IMR-90 (cell line): Measurements from ENCODE around the gene VOPP1. TPM values are rescaled to one million over a fixed set of nuclear protein-coding genes. Genes with fewer than 3 reads are reported as not detected.

ENCODE experiments used
- ATAC-seq: fragments of 200-7000 bp; cut with Tn5 transposase; 2 replicates; pipeline ENCODE4 v1.9.1; 2020; ENCODE audit warnings: low read depth, mild to moderate bottlenecking, moderate library complexity
- BruUV-seq: library from RNA; stranded (reverse); fragments of 400-500 nt; replicated peaks from 2 replicates; lab custom pipeline; 2021; lab: Mats Ljungman, UMichigan
- CTCF ChIA-PET: fragments of 300-600 bp; formaldehyde crosslinking; extraction: SDS; loops from one replicate; lab custom pipeline; 2021; ENCODE audit warnings: antibody characterized with exemption; lab: Yijun Ruan, JAX
- POLR2A ChIA-PET: fragments of 300-600 bp; sonication (Branson Sonifier 250); formaldehyde crosslinking; loops from one replicate; lab custom pipeline; 2022; ENCODE audit warnings: antibody characterized with exemption; ENCODE audit not compliant: unreplicated experiment; lab: Charles Lee
- DNase-seq: peaks from one replicate; pipeline ENCODE4 v3.0.0; 2013
- H2AFZ ChIP-seq: replicated peaks from 2 replicates; pipeline ENCODE3; 2013; ENCODE audit warnings: low read length, mild to moderate bottlenecking; ENCODE audit not compliant: poor library complexity
- H2AK5ac ChIP-seq: 2 replicates; pipeline ENCODE4 v1.6.1; 2013; ENCODE audit warnings: low read depth, low read length, inconsistent platforms
- H2AK9ac ChIP-seq: replicated peaks from 2 replicates; pipeline ENCODE3; 2013; ENCODE audit warnings: mild to moderate bottlenecking, low read depth, low read length, moderate library complexity; ENCODE audit not compliant: poor library complexity
- H2BK120ac ChIP-seq: 2 replicates; pipeline ENCODE4 v1.6.1; 2013; ENCODE audit warnings: low read depth, low read length, inconsistent platforms
- H2BK15ac ChIP-seq: 3 replicates; pipeline ENCODE4 v1.6.1; 2013; ENCODE audit warnings: low read depth, low read length, inconsistent platforms
- H2BK20ac ChIP-seq: 2 replicates; pipeline ENCODE4 v1.6.1; 2013; ENCODE audit warnings: low read depth, mild to moderate bottlenecking, inconsistent platforms, low read length, moderate library complexity
- H2BK5ac ChIP-seq: 2 replicates; pipeline ENCODE4 v1.6.1; 2013; ENCODE audit warnings: mild to moderate bottlenecking, low read depth, low read length, inconsistent platforms; ENCODE audit not compliant: poor library complexity, severe bottlenecking
- H3K14ac ChIP-seq: replicated peaks from 2 replicates; pipeline ENCODE4 v1.6.1; 2013; ENCODE audit warnings: low read depth, low read length, inconsistent platforms
- H3K18ac ChIP-seq: 2 replicates; pipeline ENCODE4 v1.6.1; 2013; ENCODE audit warnings: low read depth, low read length, control low read depth
- H3K23ac ChIP-seq: 2 replicates; pipeline ENCODE4 v1.6.1; 2013; ENCODE audit warnings: low read depth, low read length, inconsistent platforms
- H3K27ac ChIP-seq: 2 replicates; pipeline ENCODE4 v1.5.1; 2013; ENCODE audit warnings: mild to moderate bottlenecking, control low read depth, low read length; ENCODE audit not compliant: insufficient read depth
- H3K27me3 ChIP-seq: 2 replicates; pipeline ENCODE4 v1.6.1; 2013; ENCODE audit warnings: low read length; ENCODE audit not compliant: control insufficient read depth, insufficient read depth
- H3K36me3 ChIP-seq: 2 replicates; pipeline ENCODE4 v1.6.1; 2013; ENCODE audit warnings: low read length, mixed read lengths; ENCODE audit not compliant: control insufficient read depth, insufficient read depth
- H3K4ac ChIP-seq: 2 replicates; pipeline ENCODE4 v1.6.1; 2013; ENCODE audit warnings: low read depth, low read length, inconsistent platforms
- H3K4me1 ChIP-seq: 2 replicates; pipeline ENCODE4 v1.6.1; 2013; ENCODE audit warnings: low read length, mixed read lengths; ENCODE audit not compliant: control insufficient read depth, insufficient read depth
- H3K4me2 ChIP-seq: 2 replicates; pipeline ENCODE4 v1.6.1; 2013; ENCODE audit warnings: low read depth, mild to moderate bottlenecking, control low read depth, low read length, moderate library complexity
- H3K4me3 ChIP-seq: 2 replicates; pipeline ENCODE4 v1.5.1; 2013; ENCODE audit warnings: low read depth, mild to moderate bottlenecking, control low read depth, low read length, moderate library complexity; ENCODE audit not compliant: insufficient read depth
- H3K56ac ChIP-seq: 2 replicates; pipeline ENCODE4 v1.6.1; 2013; ENCODE audit warnings: low read length, inconsistent platforms; ENCODE audit not compliant: insufficient read depth; ENCODE audit errors: extremely low read depth
- H3K79me1 ChIP-seq, 2 experiments: 2 replicates each; pipeline ENCODE4 v1.6.1; 2013; ENCODE audit warnings: low read length in 2 of 2, inconsistent platforms in 1 of 2, low read depth in 1 of 2
- H3K9ac ChIP-seq: 2 replicates; pipeline ENCODE4 v1.6.1; 2013; ENCODE audit warnings: low read depth, low read length, control low read depth
- H3K9me1 ChIP-seq: 2 replicates; pipeline ENCODE4 v1.6.1; 2013; ENCODE audit warnings: low read length, inconsistent platforms; ENCODE audit not compliant: insufficient read depth
- H3K9me3 ChIP-seq: 2 replicates; pipeline ENCODE4 v1.6.1; 2013; ENCODE audit warnings: low read length; ENCODE audit not compliant: control insufficient read depth, insufficient read depth
- H4K20me1 ChIP-seq: 2 replicates; pipeline ENCODE4 v1.6.1; 2013; ENCODE audit warnings: low read length, inconsistent platforms; ENCODE audit not compliant: insufficient read depth
- H4K5ac ChIP-seq: 2 replicates; pipeline ENCODE4 v1.6.1; 2013; ENCODE audit warnings: mild to moderate bottlenecking, low read depth, low read length, control low read depth
- H4K8ac ChIP-seq, 2 experiments: 2 replicates each; pipeline ENCODE4 v1.6.1; 2013; ENCODE audit warnings: low read depth in 2 of 2, low read length in 2 of 2, control low read depth in 1 of 2, inconsistent platforms in 1 of 2
- H4K91ac ChIP-seq: 2 replicates; pipeline ENCODE4 v1.6.1; 2013; ENCODE audit warnings: low read depth, low read length, inconsistent platforms; ENCODE audit not compliant: insufficient read depth
- BHLHE40 ChIP-seq: fragments of 150-350 bp; IDR thresholded peaks from 2 replicates; pipeline ENCODE4 v1.6.1; 2016; ENCODE audit warnings: mild to moderate bottlenecking, low read depth, low read length
- CEBPB ChIP-seq: IDR thresholded peaks from 2 replicates; pipeline ENCODE4 v1.6.1; 2012; ENCODE audit warnings: low read depth, low read length, improper control_type of control experiment
- CTCF ChIP-seq: conservative IDR thresholded peaks from 2 replicates; pipeline ENCODE4 v1.5.1; 2012; ENCODE audit warnings: mild to moderate bottlenecking, low read depth, low read length, improper control_type of control experiment
- ELK1 ChIP-seq: fragments of 150-350 bp; IDR thresholded peaks from 2 replicates; pipeline ENCODE4 v1.6.1; 2016; ENCODE audit warnings: low read depth, mild to moderate bottlenecking, low read length, moderate library complexity, borderline replicate concordance
- FOS ChIP-seq: fragments of 150-350 bp; IDR thresholded peaks from 2 replicates; pipeline ENCODE4 v1.6.1; 2016; ENCODE audit warnings: low read depth, low read length
- MAFK ChIP-seq: IDR thresholded peaks from 2 replicates; pipeline ENCODE4 v1.6.1; 2012; ENCODE audit warnings: low read depth, low read length, improper control_type of control experiment
- MXI1 ChIP-seq: IDR thresholded peaks from 2 replicates; pipeline ENCODE4 v1.6.1; 2012; ENCODE audit warnings: low read depth, mild to moderate bottlenecking, low read length, moderate library complexity, borderline replicate concordance
- NFE2L2 ChIP-seq: fragments of 150-350 bp; IDR thresholded peaks from 2 replicates; pipeline ENCODE4 v1.6.1; 2016; ENCODE audit warnings: low read depth, mild to moderate bottlenecking, low read length
- POLR2A ChIP-seq: IDR thresholded peaks from 2 replicates; pipeline ENCODE4 v1.6.1; 2012; ENCODE audit warnings: mild to moderate bottlenecking, low read depth, low read length
- RCOR1 ChIP-seq: IDR thresholded peaks from 2 replicates; pipeline ENCODE4 v1.6.1; 2012; ENCODE audit warnings: mild to moderate bottlenecking, low read length, improper control_type of control experiment; ENCODE audit not compliant: insufficient replicate concordance
- RFX5 ChIP-seq: IDR thresholded peaks from 2 replicates; pipeline ENCODE4 v1.8.0; 2012; ENCODE audit warnings: low read depth, mild to moderate bottlenecking, low read length, moderate library complexity
- USF2 ChIP-seq: fragments of 150-350 bp; IDR thresholded peaks from 2 replicates; pipeline ENCODE4 v1.6.1; 2017; ENCODE audit warnings: mild to moderate bottlenecking, antibody characterized with exemption, low read length, low read depth
- WGBS, 2 experiments: methylation state at CpG; one replicate each; pipeline versions ENCODE4 v1.1.5 to v1.1.7; 2013; ENCODE audit warnings: missing lambda C conversion rate in 2 of 2; ENCODE audit not compliant: insufficient read length in 1 of 2; ENCODE audit errors: extremely low coverage in 2 of 2; 5-methylcytosine and 5-hydroxymethylcytosine counted together
- dilution Hi-C: fragments of 300-500 bp; cut with HindIII; formaldehyde crosslinking; loops from one replicate; pipeline ENCODE4 v1.14.3; 2018; ENCODE audit warnings: low sequenced_read_pairs; ENCODE audit not compliant: unreplicated experiment
- in situ Hi-C: fragments of 300-500 bp; cut with MboI; formaldehyde crosslinking; loops from 3 replicates; pipeline ENCODE4 v1.14.3; 2019; ENCODE audit warnings: low sequenced_read_pairs, inconsistent platforms, mixed read lengths
- intact Hi-C: fragments of 100-400 bp; cut with micrococcal nuclease; formaldehyde crosslinking; loops from 2 replicates; pipeline ENCODE4 v1.10.0; 2022
- polyA plus RNA-seq, 3 experiments: library from polyadenylated mRNA; depleted of rRNA; stranded (reverse); fragments of >200 nt; gene quantifications; 2 replicates each; pipeline ENCODE4 v1.2.3, GENCODE V29; 2012; ENCODE audit warnings: low replicate concordance in 1 of 3
- total RNA-seq: library from RNA; depleted of rRNA; stranded (reverse); fragments of >200 nt; gene quantifications from 2 replicates; pipeline ENCODE4 v1.2.3, GENCODE V29; 2012

The VOPP1 gene
- total and polyA plus RNA-seq, 2 of the 4 experiments (the other 2 are of a cell fraction): 60.2 to 94.5 TPM

GRCh38 chr7:55474944-55475854, 97.1 kb downstream of the VOPP1 start (continued):
- no peak for TF ChIP-seq RCOR1
- TF ChIP-seq RFX5: no peak
- TF ChIP-seq MAFK: no peak

- Histone ChIP-seq H4K20me1 (peaks cover 19% of the 10 kb centered on the region), H3K18ac (no peak overlapping the region), H4K91ac (no peak overlapping the region), H2AFZ (no peak overlapping the region), H3K27me3 (no peaks in the 10 kb centered on the region), H3K56ac (no peak overlapping the region), H3K4me1 (peaks cover 30% of the 10 kb centered on the region), H2BK5ac (peak overlapping the region; percentile 13), H3K4ac (no peak overlapping the region), H2AK9ac (no peak overlapping the region), H4K5ac (no peak overlapping the region), H2AK5ac (no peak overlapping the region), H3K9ac (no peak overlapping the region), H3K4me2 (no peak overlapping the region), H3K4me3 (no peak overlapping the region), H2BK20ac (no peak overlapping the region), H3K79me1 (peaks cover 36 to 63% of the 10 kb centered on the region in 2 experiments), H3K9me3 (no peaks in the 10 kb centered on the region), H3K27ac (no peak overlapping the region), H3K14ac (no peak overlapping the region), H3K23ac (no peak overlapping the region), H2BK120ac (no peak overlapping the region), H3K9me1 (peaks cover 29% of the 10 kb centered on the region), H4K8ac (no peak overlapping the region), H3K36me3 (peaks cover 17% of the 10 kb centered on the region), H2BK15ac (no peak overlapping the region)
- no peak for DNase-seq
- ChIA-PET CTCF (no interaction called here), POLR2A (no interaction called here)
- dilution Hi-C loops (no loop called here), in situ Hi-C loops (no loop called here), intact Hi-C loops (no loop called here)
- BruUV-seq: no TSS peak
- WGBS, 2 experiments: 100% methylated on average over 3 of the region's 10 CpGs; no CpG with 5 or more reads in 1 of the 2 experiments
- ATAC-seq: no peak
- TF ChIP-seq POLR2A (no peak), ELK1 (no peak), CTCF (no peak), MAFK (no peak), FOS (no peak), CEBPB (no peak), RCOR1 (no peak), MXI1 (no peak), BHLHE40 (no peak), NFE2L2 (no peak), USF2 (no peak)
These were observed 98.4 kb downstream of the VOPP1 start for GRCh38 chr7:55473932-55474331.
